Stimulated activated CD4-positive, alpha-beta T cell treated with anti-CD3 and anti-CD28 coated beads, TNF-alpha, amount 100 ng/mL, for 24 hours (primary cell): ENCODE data around the gene TRPM6.
A peak's percentile ranks its signal among the peaks of the same experiment; 100 is the strongest.

Source experiments
- DNase-seq, 3 experiments: peaks; one replicate each; pipeline ENCODE4 v3.0.0-alpha.2; 2020; ENCODE audit warnings: low read depth in 3 of 3

TRPM6 gene

DNA sequence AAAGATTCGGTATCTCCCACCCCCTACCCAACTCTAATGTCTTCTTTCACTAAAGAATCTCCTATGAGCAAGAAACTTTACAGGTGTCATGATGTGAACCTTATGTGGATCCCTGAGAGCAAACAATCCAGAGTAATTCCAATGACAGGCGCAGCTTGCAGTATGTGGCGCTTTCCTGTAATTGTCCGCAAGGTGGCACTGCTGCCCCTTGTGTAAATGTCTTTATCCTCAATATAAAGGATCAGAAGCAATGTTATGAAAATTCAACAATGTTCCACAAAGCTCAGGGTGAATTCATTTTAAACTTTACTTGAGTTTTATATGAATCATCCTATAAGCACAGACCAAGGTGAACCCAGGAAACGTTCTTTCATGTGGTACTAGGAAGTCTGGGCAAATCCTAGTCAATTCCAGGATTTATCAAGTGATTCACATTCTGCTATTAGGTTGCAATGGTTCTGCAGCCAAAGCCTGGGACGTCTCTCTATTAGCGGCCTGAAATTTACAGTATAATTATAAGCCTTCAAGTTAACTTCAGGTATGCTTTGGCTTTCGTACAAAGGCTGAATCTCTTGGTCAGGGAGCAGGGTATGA, 113.7 kb downstream of the TRPM6 start:
- DNase-seq = peak; percentile 46 to 67 (median 49)

DNA sequence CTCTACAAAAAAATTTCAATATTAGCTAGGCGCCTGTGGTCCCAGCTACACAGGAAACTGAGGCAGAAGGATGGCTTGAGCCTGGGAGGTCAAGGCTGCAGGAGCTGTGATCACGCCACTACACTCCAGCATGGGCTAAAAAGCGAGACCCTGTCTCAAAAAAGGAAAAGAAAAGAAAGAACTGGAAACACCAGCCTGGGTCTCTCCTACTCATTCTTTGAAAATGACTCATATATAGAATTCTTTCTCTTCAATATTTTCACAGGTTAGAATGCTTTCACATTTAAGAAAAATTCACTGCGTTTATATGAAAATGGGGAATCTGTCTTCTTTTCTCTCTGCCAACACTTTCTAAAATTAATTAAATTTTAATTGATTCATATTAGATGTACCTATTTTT, 115.6 kb downstream of the TRPM6 start:
- DNase-seq = no peak

DNA sequence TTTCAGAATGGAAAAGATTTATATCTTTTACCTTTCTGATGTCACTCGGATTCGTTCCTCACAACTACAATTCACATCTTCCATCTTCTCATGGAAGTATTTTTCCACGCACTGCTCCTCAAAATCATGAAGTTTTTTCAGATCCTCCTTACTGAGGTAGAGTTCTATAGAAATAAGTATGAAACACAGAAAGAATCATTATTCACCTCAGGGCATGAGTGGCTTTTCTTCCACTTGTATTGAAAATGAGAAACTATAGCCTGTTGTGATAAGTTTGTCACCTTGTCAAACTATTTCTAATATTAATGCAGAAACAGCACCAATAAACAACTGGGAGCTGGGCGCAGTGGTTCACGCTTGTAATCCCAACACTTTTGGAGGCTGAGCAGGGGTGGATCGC, 116.0 kb downstream of the TRPM6 start:
- no peak for DNase-seq

DNA sequence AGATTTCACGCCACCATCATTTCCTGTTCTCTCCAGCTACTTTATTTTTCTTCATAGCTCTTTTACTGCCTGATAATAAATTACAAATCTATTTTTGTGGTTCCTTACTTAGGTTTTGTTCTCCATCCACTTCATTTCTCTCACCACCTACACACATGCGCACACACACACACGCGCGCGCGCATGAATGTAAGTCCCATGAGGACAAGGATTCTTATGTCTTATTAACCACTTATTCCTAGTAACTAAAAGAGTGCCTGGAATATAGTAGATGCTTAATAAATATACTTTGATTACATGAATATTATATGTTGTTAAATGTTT, 116.5 kb downstream of the TRPM6 start:
- DNase-seq = peak in 1 of 3 experiments; percentile 42

DNA sequence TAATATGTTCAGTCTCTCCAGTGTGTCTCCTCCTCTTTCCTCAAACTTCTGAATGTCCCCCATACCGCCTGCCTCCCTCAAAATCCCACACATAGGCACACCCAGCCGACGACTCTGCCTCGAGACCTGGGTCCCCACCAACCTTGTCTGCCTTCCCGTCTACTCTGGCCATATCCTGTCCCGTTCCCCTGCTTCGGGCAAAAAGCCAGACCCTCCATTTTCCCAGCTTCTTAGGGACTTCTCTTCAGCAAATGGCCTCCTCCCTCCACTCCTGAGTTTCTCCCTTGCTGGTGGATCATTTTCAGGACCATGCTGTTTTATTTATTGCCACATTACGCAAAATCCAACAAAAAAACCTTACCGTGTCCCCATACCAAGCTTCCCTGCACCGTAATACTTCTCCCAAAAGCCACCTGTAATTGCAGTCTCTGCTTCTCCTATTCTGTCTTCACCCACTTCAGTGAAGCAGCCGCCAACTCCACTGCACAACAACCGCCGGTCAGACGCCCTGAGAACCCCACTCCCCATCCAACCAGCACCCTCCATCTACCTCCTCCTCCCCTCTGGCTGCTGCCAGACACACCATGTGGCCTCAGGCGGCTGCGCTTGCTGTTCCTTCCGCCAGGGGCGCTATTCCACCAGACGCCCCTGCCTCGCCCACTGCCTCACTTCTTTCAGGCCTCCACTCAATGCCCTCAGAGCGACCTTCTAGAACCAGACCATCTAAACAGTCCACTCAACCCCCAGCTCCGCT, 117.0 kb downstream of the TRPM6 start:
- DNase-seq = peak in 2 of 3 experiments; percentile 2 to 48

DNA sequence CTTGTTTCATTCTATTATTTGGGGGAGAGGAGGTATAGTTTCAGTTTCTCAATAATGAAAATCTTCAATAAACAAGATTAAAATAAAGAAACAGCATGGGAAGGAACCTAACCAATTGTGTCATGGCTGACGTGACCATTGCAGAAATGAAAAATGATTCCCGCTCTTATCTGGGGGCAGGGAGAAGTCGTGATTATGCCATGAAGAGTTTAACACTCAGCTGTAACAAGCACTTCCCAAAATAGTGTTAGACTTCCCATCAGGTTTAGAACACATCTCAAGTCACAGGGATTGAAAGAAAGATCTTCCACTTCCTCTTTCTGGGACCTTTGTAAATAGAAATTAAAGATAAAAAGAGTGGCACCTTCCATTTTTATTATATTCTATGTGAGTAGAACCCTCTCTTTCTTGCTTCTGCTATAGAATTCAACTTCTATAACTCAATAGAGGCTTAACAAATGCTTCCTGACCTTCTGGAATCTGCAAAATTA, 122.2 kb downstream of the TRPM6 start:
- DNase-seq = no peak

DNA sequence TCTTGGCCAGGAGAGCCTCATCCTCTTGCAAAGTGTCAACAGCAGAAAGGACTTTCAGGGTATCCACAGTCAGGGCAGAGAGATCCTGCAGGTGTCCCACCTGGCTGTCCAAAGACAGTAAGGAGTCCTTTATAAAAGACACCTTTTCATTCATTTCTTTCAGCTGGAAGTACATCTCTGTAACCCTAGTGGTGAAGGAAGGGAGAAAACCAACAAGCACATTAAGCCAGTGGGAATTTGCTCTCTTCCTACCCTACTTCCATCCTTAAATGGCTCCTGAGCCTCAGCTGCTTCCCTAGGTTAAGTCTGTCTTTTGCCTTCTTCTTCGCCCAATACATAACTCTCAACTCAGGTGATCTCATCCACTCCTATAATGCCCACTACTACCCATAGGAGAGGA, 124.8 kb downstream of the TRPM6 start:
- no peak for DNase-seq

DNA sequence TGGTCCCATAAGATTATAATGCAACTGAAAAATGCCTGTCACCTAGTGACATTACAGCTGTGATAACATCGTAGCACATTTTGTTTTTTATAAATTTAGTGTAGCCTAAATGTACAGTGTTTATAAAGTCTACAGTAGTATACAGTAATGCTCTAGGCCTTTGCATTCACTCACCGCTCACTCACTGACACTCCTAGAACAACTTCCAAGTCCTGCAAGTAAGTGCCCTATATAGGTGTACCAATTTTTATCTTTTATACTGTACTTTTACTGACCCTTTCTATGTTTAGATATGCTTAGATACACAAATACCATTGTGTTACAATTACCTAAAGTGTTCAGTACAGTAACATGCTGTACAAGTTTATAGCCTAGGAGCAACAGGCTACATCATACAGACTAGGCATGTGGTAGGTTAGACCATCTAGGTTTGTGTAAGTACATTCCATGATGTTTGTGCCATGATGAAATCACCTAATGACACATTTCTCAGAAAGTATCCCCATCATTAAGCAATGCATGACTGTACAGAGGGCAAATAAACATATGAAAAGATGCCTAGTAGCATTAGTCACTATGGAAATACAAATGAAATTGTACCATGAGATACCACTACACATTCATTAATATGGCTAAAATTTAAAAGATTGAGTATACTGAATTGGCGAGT, 127.6 kb downstream of the TRPM6 start:
- no peak for DNase-seq

DNA sequence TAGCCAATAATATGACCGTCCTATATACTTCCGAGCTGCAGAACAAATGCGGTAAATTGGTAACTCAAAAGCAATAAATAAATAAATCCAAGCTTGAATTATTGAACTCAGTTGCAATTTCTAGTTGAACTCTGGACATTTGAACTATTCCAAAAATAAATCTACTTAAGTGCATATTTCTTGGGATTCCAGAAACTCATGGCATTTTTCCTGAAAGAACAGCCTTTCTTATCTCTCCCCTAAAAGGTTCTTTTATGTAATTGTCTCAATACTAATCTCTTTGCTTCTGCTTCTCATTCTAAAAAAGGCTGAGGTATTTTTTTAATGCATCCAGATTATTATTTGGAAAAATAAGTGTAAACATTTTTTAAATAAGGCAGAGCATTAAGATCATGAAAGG, 131.7 kb downstream of the TRPM6 start:
- no peak for DNase-seq

DNA sequence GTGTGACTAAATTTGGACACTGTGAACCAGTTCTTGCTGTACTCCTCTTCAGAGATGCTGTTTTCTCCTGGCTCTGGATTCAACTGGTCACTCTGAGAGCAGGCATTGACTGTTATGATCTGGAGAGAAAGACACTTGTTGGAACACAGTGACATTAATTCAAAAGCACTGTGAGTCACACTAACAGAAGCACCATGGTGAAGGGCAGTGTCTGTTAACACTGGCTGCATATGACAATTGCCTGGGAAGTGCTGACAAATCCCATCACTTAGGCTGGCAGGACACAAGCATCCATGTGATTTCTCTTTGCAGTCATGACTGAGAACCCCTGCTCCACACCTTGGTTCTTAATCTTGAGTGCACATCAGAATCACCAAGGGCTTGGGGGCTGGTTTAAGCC, 132.4 kb downstream of the TRPM6 start:
- DNase-seq = no peak

DNA sequence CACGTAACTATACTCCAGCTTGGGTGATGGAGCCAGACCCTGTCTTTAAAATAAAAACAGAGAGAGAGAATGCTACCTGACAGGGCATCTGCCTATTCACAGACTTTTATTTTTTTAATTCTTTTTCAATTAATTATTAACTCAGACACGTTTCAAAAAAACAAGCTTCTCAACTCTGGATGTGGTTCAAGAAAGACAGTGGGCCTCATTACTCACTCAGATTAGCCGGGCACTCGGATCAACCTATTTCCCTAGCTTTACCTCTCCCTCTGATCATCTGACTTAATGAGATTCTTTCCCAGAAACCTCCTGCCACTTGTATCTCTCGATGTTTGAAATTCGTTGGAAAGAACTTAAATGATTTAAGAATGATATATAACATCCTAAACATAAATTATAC, 134.1 kb downstream of the TRPM6 start:
- no peak for DNase-seq

DNA sequence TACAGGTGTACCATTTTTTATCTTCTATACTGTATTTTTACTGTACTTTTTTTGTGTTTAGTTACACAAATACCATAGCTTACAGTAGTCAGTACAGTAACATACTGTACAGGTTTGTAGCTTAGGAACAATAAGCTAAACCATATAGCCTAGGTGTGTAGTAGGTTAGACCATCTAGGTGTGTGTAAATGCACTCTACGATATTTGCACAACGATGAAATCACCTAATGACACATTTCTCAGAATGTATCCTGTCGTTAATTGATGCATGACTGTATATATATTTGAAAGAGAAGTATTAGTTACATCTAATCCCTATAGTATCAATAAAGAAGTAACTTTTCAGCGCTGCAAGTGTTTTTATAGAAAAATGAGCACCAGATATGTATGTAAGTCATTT, 138.8 kb downstream of the TRPM6 start:
- no peak for DNase-seq

DNA sequence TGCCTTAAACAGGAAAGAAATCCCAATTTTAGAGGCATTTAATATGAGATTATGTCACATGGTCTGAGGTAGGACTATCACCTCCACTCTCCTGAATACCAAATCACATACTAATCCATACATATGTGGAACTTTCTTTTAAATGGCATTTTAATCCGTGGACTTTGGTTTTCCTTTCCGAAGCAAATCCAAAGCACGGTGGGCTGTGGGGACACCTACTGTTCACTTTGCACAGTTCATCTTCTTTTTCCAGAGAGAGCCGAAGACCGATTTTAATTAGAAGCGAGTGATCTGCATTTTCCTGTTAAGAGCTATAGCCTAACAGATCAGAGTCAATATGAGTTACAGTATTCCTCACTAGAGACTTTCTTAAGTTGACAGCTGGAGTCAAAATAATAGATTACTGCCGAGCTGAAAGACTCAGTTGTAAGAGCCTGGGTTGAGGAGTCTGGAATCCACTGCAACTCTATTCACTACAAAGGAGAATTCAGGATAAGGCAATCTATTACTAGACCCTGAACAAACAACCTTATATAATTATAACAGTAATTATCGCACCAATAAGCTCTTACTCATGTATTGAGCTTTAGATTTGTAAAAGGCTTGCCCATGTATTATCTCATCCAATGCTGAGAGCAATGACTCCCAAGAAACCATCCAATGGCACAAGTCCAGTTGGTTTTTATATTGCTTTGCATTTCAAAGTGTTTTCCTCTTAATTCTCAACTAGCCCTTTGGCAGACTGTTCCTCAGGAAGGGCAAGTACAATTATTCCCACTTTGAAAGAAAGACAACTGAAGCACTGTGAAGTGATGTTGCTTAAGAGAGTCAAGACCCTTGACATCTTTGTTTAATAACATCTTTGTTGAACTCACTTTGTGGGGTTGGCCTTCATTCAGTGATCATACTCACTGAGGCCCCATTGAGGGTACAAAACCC, 144.7 kb downstream of the TRPM6 start:
- DNase-seq = peak in 1 of 3 experiments; percentile 3

DNA sequence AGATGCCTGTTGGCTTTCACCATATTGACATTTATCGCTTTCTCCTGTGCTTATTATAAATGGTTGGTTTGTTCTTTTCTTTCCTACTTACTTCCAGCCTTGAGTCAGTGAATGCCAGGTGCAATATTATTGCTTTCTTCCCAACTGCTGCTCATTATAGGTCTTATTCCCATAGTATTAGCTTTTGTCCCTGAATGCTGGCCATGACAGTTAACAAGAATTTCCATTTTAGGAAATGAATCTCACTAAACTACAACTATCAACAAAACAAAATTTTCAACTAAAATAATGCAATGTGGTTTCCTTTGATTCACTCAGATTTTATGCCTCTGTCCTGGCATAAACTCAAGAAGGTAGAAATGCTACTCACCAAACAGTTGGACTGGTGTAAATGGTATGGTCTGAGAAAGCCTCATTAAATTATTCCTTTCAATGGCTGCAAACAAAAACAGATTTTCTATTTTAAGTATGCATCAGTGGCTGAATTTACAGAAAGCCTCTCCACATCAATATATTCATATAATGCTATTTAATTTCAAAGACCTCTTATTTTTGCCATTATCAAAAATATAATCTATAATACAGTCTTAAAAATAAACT, 145.4 kb downstream of the TRPM6 start:
- DNase-seq = no peak

DNA sequence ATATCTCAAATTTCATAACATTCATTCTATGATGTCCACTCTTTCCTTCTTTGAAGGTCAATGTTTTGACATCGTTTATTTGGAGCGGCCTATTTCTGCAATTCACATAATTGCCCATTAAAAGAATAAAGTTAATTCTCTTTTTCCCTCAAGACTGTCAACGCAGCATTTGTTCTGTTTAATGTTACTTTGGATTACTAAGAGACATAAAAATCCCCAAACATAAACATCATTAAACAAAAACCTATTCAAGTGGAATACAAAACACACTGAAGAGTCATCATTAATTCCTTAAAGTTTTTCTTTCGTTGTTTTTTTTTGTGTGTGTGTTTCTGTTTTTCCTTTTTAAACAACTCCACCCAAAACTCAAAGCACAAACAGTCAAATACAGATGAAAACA, 151.1 kb downstream of the TRPM6 start:
- DNase-seq = no peak

DNA sequence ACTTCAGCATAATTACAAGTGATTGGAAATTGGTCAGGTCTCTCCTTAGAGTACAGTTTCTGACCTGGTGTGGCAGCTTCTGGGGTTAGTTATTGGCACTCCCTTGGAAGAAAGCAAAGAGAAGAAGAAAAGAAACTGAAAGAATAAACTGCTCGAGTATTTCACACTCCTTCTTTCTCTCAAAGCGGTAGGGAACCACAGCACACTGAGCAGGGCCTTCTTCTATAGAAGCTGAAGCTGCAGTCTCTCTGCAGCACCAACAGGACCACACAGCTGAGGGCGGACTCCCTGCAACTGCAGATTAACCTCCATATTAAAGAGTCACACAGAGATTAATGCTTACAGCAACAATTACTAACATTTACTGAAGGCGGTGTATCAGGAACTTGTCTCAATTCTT, 152.0 kb downstream of the TRPM6 start:
- DNase-seq = no peak

DNA sequence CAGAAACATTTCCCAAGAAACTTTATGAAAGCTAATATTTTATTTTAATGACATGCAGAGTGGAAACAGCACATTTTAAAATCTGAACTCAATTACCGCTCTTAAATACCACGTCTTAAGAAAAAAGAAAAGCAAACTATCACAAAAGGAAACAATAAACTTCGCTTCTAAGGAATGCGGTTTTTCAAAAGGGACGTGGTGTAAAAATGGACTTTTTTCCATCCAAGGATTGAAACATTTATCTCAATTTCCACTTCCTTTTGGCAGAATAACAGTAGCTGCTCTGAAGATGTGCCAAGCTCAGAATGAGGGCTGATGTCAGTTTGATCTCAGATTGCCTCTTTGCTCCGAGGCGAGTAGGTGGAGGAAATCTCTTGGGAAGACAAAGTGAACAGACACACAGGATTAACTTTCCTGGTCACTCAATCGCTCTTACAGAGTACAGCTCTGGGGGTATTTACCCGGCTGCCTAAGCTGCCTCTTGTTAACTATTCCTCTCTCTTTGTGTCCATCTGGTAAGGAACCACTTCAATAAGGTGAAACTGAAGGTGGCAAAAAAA, 158.5 kb downstream of the TRPM6 start:
- DNase-seq = no peak

DNA sequence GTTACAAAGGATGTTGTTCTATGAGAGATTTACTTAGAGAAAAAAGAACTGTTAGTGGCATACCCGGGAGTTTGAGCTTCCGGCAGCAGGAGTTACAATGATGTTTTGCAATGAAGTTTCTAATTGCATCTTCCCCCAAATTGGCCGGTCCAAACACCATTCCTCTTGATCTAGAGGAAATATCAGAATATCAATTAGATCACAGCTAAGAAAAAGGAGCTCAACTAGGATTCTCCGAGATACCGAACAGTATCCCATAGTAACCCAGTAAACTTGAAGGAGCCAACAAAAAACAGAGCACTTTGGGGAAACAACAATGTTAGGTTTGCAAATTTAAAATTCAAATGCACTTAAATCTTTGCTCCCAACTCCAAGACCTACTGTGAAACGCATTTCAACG, 159.5 kb downstream of the TRPM6 start:
- DNase-seq = no peak

DNA sequence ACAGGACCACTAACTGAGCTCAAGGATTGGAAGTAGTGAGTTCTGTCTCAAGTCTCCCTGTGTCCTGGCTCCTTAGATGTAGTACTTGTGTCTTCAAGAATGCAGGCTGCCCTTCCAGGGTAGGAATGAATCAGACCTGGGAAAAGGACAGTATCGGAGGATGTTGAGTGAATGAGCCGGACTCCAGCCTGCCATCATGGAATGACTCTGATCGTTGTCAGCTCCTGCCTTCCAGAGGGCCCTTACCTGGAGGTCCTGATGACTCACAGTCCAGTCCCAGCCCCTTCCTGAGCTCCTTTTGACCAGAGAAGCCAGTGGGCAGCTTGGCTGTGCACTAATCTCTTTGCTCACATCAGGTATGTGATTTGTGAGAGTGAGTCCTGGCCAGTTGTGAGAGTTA, 161.1 kb downstream of the TRPM6 start:
- DNase-seq = no peak

DNA sequence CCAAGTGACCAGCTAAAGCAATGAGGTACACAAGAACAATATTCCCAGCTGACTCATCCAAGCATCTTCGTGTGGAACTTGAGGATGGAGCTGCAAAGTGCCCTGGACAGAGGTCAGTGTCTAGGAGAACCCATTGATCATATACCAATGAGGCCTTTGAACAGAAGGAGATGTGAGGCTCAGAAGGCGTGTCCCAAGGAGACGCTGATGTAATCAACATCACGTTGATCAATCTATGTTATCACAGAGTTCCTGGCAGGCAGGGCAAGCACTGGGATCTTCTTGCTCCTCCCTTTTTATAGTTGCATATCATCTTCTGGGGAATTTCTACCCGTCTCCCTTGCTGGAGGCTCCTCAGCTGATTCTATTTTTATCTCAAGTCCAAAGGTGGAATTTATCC, 163.4 kb downstream of the TRPM6 start:
- DNase-seq = no peak
